GM19395 (cell line): Measurements from ENCODE around the gene NCBP2L.

Experiments
- ATAC-seq: cut with Tn5 transposase; IDR thresholded peaks from one replicate; pipeline ENCODE4 v1.9.1; 2021; ENCODE audit warnings: mild to moderate bottlenecking, moderate library complexity; ENCODE audit not compliant: unreplicated experiment

Gene NCBP2L

GRCh38 chrX:107752043-107752442 lies 25.5 kb upstream of the NCBP2L start:
- no peak for ATAC-seq

GRCh38 chrX:107752714-107753113 lies 24.8 kb upstream of the NCBP2L start:
- no peak for ATAC-seq

GRCh38 chrX:107753187-107753586 lies 24.3 kb upstream of the NCBP2L start:
- no peak for ATAC-seq

- no peak for ATAC-seq
Observed at GRCh38 chrX:107755721-107756120, 21.8 kb upstream of the NCBP2L start.

- no peak for ATAC-seq
Observed at GRCh38 chrX:107758231-107758766, 19.2 kb upstream of the NCBP2L start.

- ATAC-seq, result no peak
Observed at GRCh38 chrX:107760304-107761077, 17.0 kb upstream of the NCBP2L start.

- no peak for ATAC-seq
Observed at GRCh38 chrX:107763647-107764046, 13.9 kb upstream of the NCBP2L start.

- ATAC-seq, result no peak
Observed at GRCh38 chrX:107764845-107765608, 12.5 kb upstream of the NCBP2L start.

- ATAC-seq, result no peak
Observed at GRCh38 chrX:107766470-107767150, 10.9 kb upstream of the NCBP2L start.

GRCh38 chrX:107768051-107768450 lies 9.5 kb upstream of the NCBP2L start:
- no peak for ATAC-seq

GRCh38 chrX:107769581-107770317 lies 7.8 kb upstream of the NCBP2L start:
- no peak for ATAC-seq

- no peak for ATAC-seq
Observed at GRCh38 chrX:107773206-107773605, 4.3 kb upstream of the NCBP2L start.

GRCh38 chrX:107773906-107774435 lies 3.6 kb upstream of the NCBP2L start:
- ATAC-seq, result no peak

- ATAC-seq, result peak; percentile 41
Observed at GRCh38 chrX:107775000-107775733, 2.4 kb upstream of the NCBP2L start.

- ATAC-seq, result peak; percentile 83
Observed at GRCh38 chrX:107775734-107776511, 1.6 kb upstream of the NCBP2L start, which contains the start of gene TSC22D3. Gene TSC22D3, minus strand, starts transcription at chrX:107775787. Its CDS starts 368 bp downstream, at chrX:107775419.

- ATAC-seq, result peak; percentile 86
Observed at GRCh38 chrX:107776649-107777535, 641 bp upstream of the NCBP2L start.

- no peak for ATAC-seq
Observed at GRCh38 chrX:107780525-107780924, 3.0 kb downstream of the NCBP2L start.

- ATAC-seq, result no peak
Observed at GRCh38 chrX:107787827-107788226, 10.3 kb downstream of the NCBP2L start.
